Measurements from ENCODE around the gene DHRS7.

The DHRS7 gene

GRCh38 chr14:60151715-60152114, 13.5 kb downstream of the DHRS7 start:
- DNase-seq (ENCODE audit: extremely low read depth, low read depth) = peak; percentile 74
- TF ChIP-seq CTCF (IDR thresholded peaks at IDR 0.05; ENCODE audit: low read depth, low read length, missing control alignments) = no peak
- no peak overlapping the region for H3K4me3 ChIP-seq (replicated peaks; ENCODE audit: low read depth, low read length)

GRCh38 chr14:60134702-60135101, 30.5 kb downstream of the DHRS7 start:
- no peak overlapping the region for H3K4me3 ChIP-seq (replicated peaks; ENCODE audit: low read depth, low read length)
- DNase-seq (ENCODE audit: extremely low read depth, low read depth) = no peak
- TF ChIP-seq CTCF (IDR thresholded peaks at IDR 0.05; ENCODE audit: low read depth, low read length, missing control alignments) = no peak

- no peak for TF ChIP-seq CTCF (IDR thresholded peaks at IDR 0.05; ENCODE audit: low read depth, low read length, missing control alignments)
- H3K4me3 ChIP-seq (replicated peaks; ENCODE audit: low read depth, low read length) = no peak overlapping the region
- no peak for DNase-seq (ENCODE audit: extremely low read depth, low read depth)
Observed at GRCh38 chr14:60133487-60133886, 31.7 kb downstream of the DHRS7 start.

- no peak for TF ChIP-seq CTCF (IDR thresholded peaks at IDR 0.05; ENCODE audit: low read depth, low read length, missing control alignments)
- no peak for DNase-seq (ENCODE audit: extremely low read depth, low read depth)
- no peak overlapping the region for H3K4me3 ChIP-seq (replicated peaks; ENCODE audit: low read depth, low read length)
Observed at GRCh38 chr14:60125918-60126317, 39.3 kb downstream of the DHRS7 start.

- H3K4me3 ChIP-seq (replicated peaks; ENCODE audit: low read depth, low read length) = no peak overlapping the region
- no peak for DNase-seq (ENCODE audit: extremely low read depth, low read depth)
Observed at GRCh38 chr14:60116181-60116580, 49.0 kb downstream of the DHRS7 start.

GRCh38 chr14:60114881-60115280, 50.3 kb downstream of the DHRS7 start:
- no peak for DNase-seq (ENCODE audit: extremely low read depth, low read depth)
- H3K4me3 ChIP-seq (replicated peaks; ENCODE audit: low read depth, low read length) = no peak overlapping the region
- no peak for TF ChIP-seq CTCF (IDR thresholded peaks at IDR 0.05; ENCODE audit: low read depth, low read length, missing control alignments)

More at GRCh38 chr14:60116181-60116580, 49.0 kb downstream of the DHRS7 start:
- TF ChIP-seq CTCF (IDR thresholded peaks at IDR 0.05; ENCODE audit: low read depth, low read length, missing control alignments) = no peak

- DNase-seq (ENCODE audit: extremely low read depth, low read depth) = no peak
- H3K4me3 ChIP-seq (replicated peaks; ENCODE audit: low read depth, low read length) = no peak overlapping the region
- no peak for TF ChIP-seq CTCF (IDR thresholded peaks at IDR 0.05; ENCODE audit: low read depth, low read length, missing control alignments)
Observed at GRCh38 chr14:60111732-60112131, 53.5 kb downstream of the DHRS7 start.
